HEK293 (cell line): ENCODE data around the gene AFG1L.
A peak's percentile ranks its signal among the peaks of the same experiment; 100 is the strongest.

Experiments
- GLI4 ChIP-seq: fragments of 450-650 bp; formaldehyde crosslinking; IDR thresholded peaks from 2 replicates; pipeline ENCODE4 v1.5.1; 2016; ENCODE audit warnings: missing biosample characterization, missing genetic modification characterization
- HOXD13 ChIP-seq: sonication (generic); formaldehyde crosslinking; IDR thresholded peaks from 2 replicates; pipeline ENCODE4 v1.8.0; 2022; ENCODE audit warnings: missing genetic modification reagents, borderline replicate concordance
- IKZF3 ChIP-seq: fragments of 450-650 bp; IDR thresholded peaks from 2 replicates; pipeline ENCODE4 v1.5.0; 2018; ENCODE audit warnings: missing biosample characterization, mild to moderate bottlenecking, missing genetic modification characterization, moderate library complexity
- MZF1 ChIP-seq: fragments of 450-650 bp; formaldehyde crosslinking; IDR thresholded peaks from 2 replicates; pipeline ENCODE4 v1.5.1; 2017; ENCODE audit warnings: missing biosample characterization, missing genetic modification characterization, borderline replicate concordance
- PBX3 ChIP-seq: sonication (generic); formaldehyde crosslinking; IDR thresholded peaks from 2 replicates; pipeline ENCODE4 v1.8.1; 2022; ENCODE audit warnings: mild to moderate bottlenecking, moderate library complexity, missing genetic modification reagents
- REST ChIP-seq: fragments of 450-650 bp; formaldehyde crosslinking; IDR thresholded peaks from 2 replicates; pipeline ENCODE4 v1.5.1; 2016; ENCODE audit warnings: missing biosample characterization, missing genetic modification characterization
- SP2 ChIP-seq: fragments of 450-650 bp; formaldehyde crosslinking; IDR thresholded peaks from 2 replicates; pipeline ENCODE4 v1.5.1; 2016; ENCODE audit warnings: missing biosample characterization, missing genetic modification characterization
- YY1 ChIP-seq: fragments of 450-650 bp; formaldehyde crosslinking; IDR thresholded peaks from 2 replicates; pipeline ENCODE4 v1.5.1; 2018; ENCODE audit warnings: missing biosample characterization, missing genetic modification characterization
- ZFP3 ChIP-seq: fragments of 450-650 bp; formaldehyde crosslinking; IDR thresholded peaks from 2 replicates; pipeline ENCODE4 v1.5.1; 2016; ENCODE audit warnings: low read depth, missing biosample characterization, missing genetic modification characterization
- ZNF138 ChIP-seq: fragments of 450-650 bp; formaldehyde crosslinking; IDR thresholded peaks from 2 replicates; pipeline ENCODE4 v1.5.1; 2016; ENCODE audit warnings: missing biosample characterization, missing genetic modification characterization, borderline replicate concordance
- ZNF140 ChIP-seq: fragments of 450-650 bp; formaldehyde crosslinking; IDR thresholded peaks from 2 replicates; pipeline ENCODE4 v1.5.1; 2016; ENCODE audit warnings: missing biosample characterization, missing genetic modification characterization
- ZNF18 ChIP-seq: fragments of 450-650 bp; formaldehyde crosslinking; IDR thresholded peaks from 2 replicates; pipeline ENCODE4 v1.5.1; 2016; ENCODE audit warnings: missing biosample characterization, missing genetic modification characterization
- ZNF23 ChIP-seq: fragments of 450-650 bp; formaldehyde crosslinking; IDR thresholded peaks from 2 replicates; pipeline ENCODE4 v1.5.1; 2016; ENCODE audit warnings: missing biosample characterization, missing genetic modification characterization, borderline replicate concordance
- ZNF354C ChIP-seq: fragments of 450-650 bp; formaldehyde crosslinking; IDR thresholded peaks from 2 replicates; pipeline ENCODE4 v1.5.1; 2016; ENCODE audit warnings: missing biosample characterization, missing genetic modification characterization, low read depth, borderline replicate concordance
- ZNF416 ChIP-seq: fragments of 450-650 bp; formaldehyde crosslinking; IDR thresholded peaks from 2 replicates; pipeline ENCODE4 v1.5.1; 2016; ENCODE audit warnings: missing biosample characterization, missing genetic modification characterization
- ZNF433 ChIP-seq: fragments of 450-650 bp; formaldehyde crosslinking; IDR thresholded peaks from 2 replicates; pipeline ENCODE4 v1.5.1; 2016; ENCODE audit warnings: missing biosample characterization, missing genetic modification characterization, low read depth
- ZNF561 ChIP-seq: fragments of 450-650 bp; IDR thresholded peaks from 2 replicates; pipeline ENCODE4 v1.5.1; 2018; ENCODE audit warnings: missing biosample characterization, missing genetic modification characterization, borderline replicate concordance
- ZNF639 ChIP-seq: fragments of 450-650 bp; formaldehyde crosslinking; IDR thresholded peaks from 2 replicates; pipeline ENCODE4 v1.5.1; 2016; ENCODE audit warnings: missing biosample characterization, missing genetic modification characterization
- ZNF670 ChIP-seq: fragments of 450-650 bp; formaldehyde crosslinking; IDR thresholded peaks from 2 replicates; pipeline ENCODE4 v1.5.1; 2016; ENCODE audit warnings: missing biosample characterization, missing genetic modification characterization, low read depth
- ZNF692 ChIP-seq: fragments of 450-650 bp; formaldehyde crosslinking; IDR thresholded peaks from 2 replicates; pipeline ENCODE4 v1.5.1; 2016; ENCODE audit warnings: missing biosample characterization, missing genetic modification characterization
- ZNF701 ChIP-seq: fragments of 450-650 bp; formaldehyde crosslinking; IDR thresholded peaks from 2 replicates; pipeline ENCODE4 v1.5.1; 2016; ENCODE audit warnings: missing biosample characterization, missing genetic modification characterization
- ZNF747 ChIP-seq: fragments of 450-650 bp; formaldehyde crosslinking; IDR thresholded peaks from 2 replicates; pipeline ENCODE4 v1.5.1; 2016; ENCODE audit warnings: missing biosample characterization, missing genetic modification characterization
- ZNF76 ChIP-seq: fragments of 450-650 bp; formaldehyde crosslinking; IDR thresholded peaks from 2 replicates; pipeline ENCODE4; 2016; ENCODE audit warnings: low read depth, missing biosample characterization, missing genetic modification characterization, borderline replicate concordance
- ZNF776 ChIP-seq: fragments of 450-650 bp; formaldehyde crosslinking; IDR thresholded peaks from 2 replicates; pipeline ENCODE4 v1.5.0; 2017; ENCODE audit warnings: missing biosample characterization, missing genetic modification characterization, borderline replicate concordance
- ZNF791 ChIP-seq: fragments of 450-650 bp; formaldehyde crosslinking; IDR thresholded peaks from 2 replicates; pipeline ENCODE4 v1.5.1; 2016; ENCODE audit warnings: missing biosample characterization, missing genetic modification characterization
- ZNF837 ChIP-seq: fragments of 450-650 bp; formaldehyde crosslinking; IDR thresholded peaks from 2 replicates; pipeline ENCODE4 v1.5.1; 2016; ENCODE audit warnings: missing biosample characterization, missing genetic modification characterization

The AFG1L gene

GRCh38 chr6:108560463-108561308 is 265.8 kb downstream of the AFG1L start, which contains the start of gene FOXO3 (continued):
- TF ChIP-seq REST (tag by site-specific recombination) (no peak), YY1 (tag by site-specific recombination) (no peak), ZNF140 (tag by site-specific recombination) (no peak), ZNF791 (tag by site-specific recombination) (no peak), ZNF138 (tag by site-specific recombination) (no peak), ZNF776 (tag by site-specific recombination) (no peak), SP2 (tag by site-specific recombination) (peak; percentile 59), ZFP3 (tag by site-specific recombination) (peak; percentile 2; the same call in 1 of the 2 replicates), ZNF18 (tag by site-specific recombination) (no peak), ZNF692 (tag by site-specific recombination) (peak; percentile 89), GLI4 (tag by site-specific recombination) (no peak), ZNF354C (tag by site-specific recombination) (no peak), PBX3 (CRISPR knock-in tag) (peak; percentile 51; the same call in 1 of the 2 replicates), ZNF837 (tag by site-specific recombination) (peak; percentile 62; the same call in 1 of the 2 replicates), ZNF701 (tag by site-specific recombination) (no peak), IKZF3 (tag by site-specific recombination) (peak; percentile 19; the same call in 1 of the 2 replicates), MZF1 (tag by site-specific recombination) (no peak), ZNF747 (tag by site-specific recombination) (no peak), ZNF416 (tag by site-specific recombination) (no peak), ZNF23 (tag by site-specific recombination) (no peak), ZNF639 (tag by site-specific recombination) (no peak), ZNF76 (tag by site-specific recombination) (no peak; the same call in 1 of the 2 replicates), ZNF561 (tag by site-specific recombination) (no peak), ZNF670 (tag by site-specific recombination) (no peak), ZNF433 (tag by site-specific recombination) (no peak), HOXD13 (CRISPR knock-in tag) (no peak)
